Activated CD8-positive, alpha-beta memory T cell treated with anti-CD3 and anti-CD28 coated beads, Interleukin-2, amount 10 ng/mL, durations not matched to agents 7 days and 5 days (primary cell): ENCODE results near the gene TTYH3. TPM values are rescaled to one million over a fixed set of nuclear protein-coding genes. Genes with fewer than 3 reads are reported as not detected.

ENCODE experiments used
- ATAC-seq: fragments of 150-1000 bp; cut with Tn5 transposase; one replicate; pipeline ENCODE4 v1.10.0; 2021; ENCODE audit warnings: moderate library complexity
- CTCF ChIA-PET: fragments of 350-600 bp; sonication (Branson Sonifier 250); formaldehyde crosslinking; loops from one replicate; lab custom pipeline; 2021; ENCODE audit warnings: antibody characterized with exemption; lab: Charles Lee
- DNase-seq: peaks from one replicate; pipeline ENCODE4 v3.0.0-alpha.2; 2020
- H3K27ac Mint-ChIP-seq: one replicate; pipeline ENCODE4 v1.8.0; 2021; ENCODE audit warnings: mild to moderate bottlenecking, mixed read lengths
- H3K27me3 Mint-ChIP-seq: one replicate; pipeline ENCODE4 v1.8.0; 2021; ENCODE audit warnings: mixed read lengths
- H3K36me3 Mint-ChIP-seq: one replicate; pipeline ENCODE4 v1.8.0; 2021; ENCODE audit warnings: mild to moderate bottlenecking, mixed read lengths
- H3K4me1 Mint-ChIP-seq: one replicate; pipeline ENCODE4 v1.8.0; 2021; ENCODE audit warnings: mixed read lengths
- H3K4me3 Mint-ChIP-seq: one replicate; pipeline ENCODE4 v1.8.0; 2021; ENCODE audit warnings: mild to moderate bottlenecking, moderate library complexity, mixed read lengths
- H3K9me3 Mint-ChIP-seq: one replicate; pipeline ENCODE4 v1.8.0; 2022; ENCODE audit warnings: low read depth, mixed read lengths
- total RNA-seq, 2 experiments: library from RNA; stranded (reverse); gene quantifications; one replicate each; pipeline ENCODE4 v1.2.3, GENCODE V29; 2021

Gene TTYH3
- total RNA-seq, 2 experiments from 2014 or later, result 19.9 to 31.7 TPM

DNA sequence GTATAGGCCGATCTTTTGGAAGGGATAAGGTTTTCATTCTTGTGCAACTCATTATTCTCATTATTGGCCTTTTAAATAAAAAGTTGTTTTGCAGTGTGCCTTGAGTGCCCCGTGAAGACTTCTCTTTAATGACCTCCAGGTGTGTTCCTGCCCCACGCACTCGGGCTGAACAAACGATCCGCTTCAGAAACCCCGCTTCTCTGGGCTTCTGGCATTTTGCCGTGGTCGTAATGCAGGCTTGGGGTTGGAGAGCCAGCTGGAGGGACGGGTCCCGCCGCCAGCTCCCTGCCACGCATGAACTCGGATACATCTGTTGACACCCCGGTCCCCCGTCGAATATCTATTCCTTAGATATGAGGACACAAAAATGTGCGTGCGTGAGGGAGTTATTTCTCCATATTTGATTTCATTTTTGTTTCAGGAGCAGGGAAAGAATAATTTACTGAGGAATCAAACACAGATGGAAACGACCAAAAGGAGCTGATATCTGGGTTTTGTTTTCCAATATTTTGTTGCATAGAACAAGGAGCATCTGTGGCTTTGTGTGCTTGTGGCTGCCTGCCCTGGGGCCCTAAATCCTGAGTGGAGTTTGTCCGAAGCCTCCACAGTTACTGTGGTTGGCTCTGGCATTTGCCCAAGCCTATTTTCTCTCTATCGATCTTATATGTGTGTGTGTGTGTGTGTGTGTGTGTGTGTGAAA, 17.0 kb upstream of the TTYH3 start:
- H3K36me3 Mint-ChIP-seq, result no peaks in the 10 kb centered on the region
- peaks cover 8% of the 10 kb centered on the region for H3K27me3 Mint-ChIP-seq
- H3K4me1 Mint-ChIP-seq, result no peaks in the 10 kb centered on the region
- ATAC-seq (no peak), DNase-seq (no peak)
- no peak overlapping the region for H3K27ac Mint-ChIP-seq
- CTCF ChIA-PET, result interaction anchor here (0.8 kb wide), 1 partner anchor 19 kb away, joined by 3 read pairs; no protein-coding TSS in a partner anchor
- no peak overlapping the region for H3K4me3 Mint-ChIP-seq
- no peaks in the 10 kb centered on the region for H3K9me3 Mint-ChIP-seq

DNA sequence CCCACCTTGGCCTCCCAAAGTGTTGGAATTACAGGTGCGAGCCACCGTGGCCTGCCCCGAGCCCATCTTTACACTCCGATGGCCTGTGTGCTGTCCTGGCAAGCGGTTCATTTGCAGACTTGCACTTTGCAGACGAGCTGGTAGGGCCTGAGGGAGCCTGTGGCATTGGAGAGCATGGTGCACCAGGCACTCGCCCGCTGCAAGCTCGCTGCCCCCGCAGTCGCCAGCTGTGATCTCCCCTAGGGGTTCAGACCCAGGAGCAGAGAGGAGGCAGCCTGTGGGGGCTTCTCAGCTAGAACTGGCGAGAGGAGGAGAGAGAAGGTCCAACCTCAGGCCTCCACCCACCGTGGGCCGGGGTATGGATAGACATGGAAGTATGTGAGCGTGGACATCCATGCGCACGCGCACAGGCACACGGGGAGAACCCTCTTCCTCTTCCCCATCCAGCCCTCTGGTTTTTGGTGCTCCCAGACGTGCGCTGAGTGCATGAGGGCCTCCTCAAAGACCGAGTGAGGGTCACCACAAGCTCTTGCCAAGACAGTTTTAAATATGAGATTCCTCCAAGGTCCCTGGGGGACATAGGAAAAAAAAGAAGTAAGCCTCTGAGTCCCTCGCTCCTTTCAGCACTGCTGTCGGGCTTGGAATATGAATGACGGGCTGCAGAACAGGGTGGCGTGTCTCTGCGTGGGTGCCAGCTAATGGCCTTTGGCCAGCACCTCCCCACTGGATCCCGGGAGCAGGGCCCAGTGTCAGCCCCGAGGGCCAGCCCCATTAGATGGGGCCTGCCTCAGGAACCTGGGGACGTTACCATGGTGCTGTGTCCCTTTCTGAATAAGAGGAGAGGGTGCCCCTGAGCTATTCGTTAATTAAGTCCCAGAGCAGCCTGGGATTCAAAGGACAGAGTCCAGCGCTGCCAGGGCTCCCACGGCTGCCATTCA, 15.1 kb upstream of the TTYH3 start:
- Mint-ChIP-seq H3K9me3 (no peaks in the 10 kb centered on the region), H3K36me3 (no peaks in the 10 kb centered on the region), H3K27ac (no peak overlapping the region), H3K4me3 (no peak overlapping the region), H3K4me1 (no peaks in the 10 kb centered on the region), H3K27me3 (peaks cover 8% of the 10 kb centered on the region)
- DNase-seq (no peak), ATAC-seq (no peak)
- CTCF ChIA-PET, result interaction anchor here (0.6 kb wide), 1 partner anchor 84 kb away, joined by 3 read pairs; no protein-coding TSS in a partner anchor

DNA sequence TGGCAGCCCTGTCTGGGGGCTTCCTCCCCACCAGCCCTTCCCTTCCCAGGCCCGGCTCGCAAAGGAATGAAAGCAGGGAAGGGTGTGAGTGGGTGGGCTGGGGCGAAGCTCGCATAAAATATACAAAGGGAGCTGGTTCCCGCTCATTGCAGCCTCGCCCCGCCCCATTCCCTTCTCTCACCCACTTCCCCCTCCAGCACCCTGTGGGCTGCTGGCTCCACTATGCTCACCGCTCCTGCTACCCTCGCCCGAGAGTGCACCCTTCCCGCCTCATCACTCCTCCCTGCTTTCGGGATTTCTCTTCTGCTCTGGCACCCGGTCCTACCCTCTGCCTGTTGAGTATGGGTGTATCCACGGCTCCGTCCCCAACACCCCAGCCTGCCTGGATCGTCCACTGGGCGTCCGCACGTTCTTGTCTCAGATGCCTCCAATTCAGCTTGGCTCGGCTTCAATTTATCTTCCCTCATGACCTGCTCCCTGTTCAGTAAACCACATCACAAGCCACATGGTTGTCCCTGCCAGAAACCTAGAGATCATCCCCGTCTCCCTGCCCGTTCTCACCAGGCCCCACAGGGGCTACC, 14.4 kb upstream of the TTYH3 start:
- CTCF ChIA-PET, result no interaction called here
- DNase-seq (no peak), ATAC-seq (no peak)
- peaks cover 8% of the 10 kb centered on the region for H3K27me3 Mint-ChIP-seq
- H3K27ac Mint-ChIP-seq, result no peak overlapping the region
- H3K4me3 Mint-ChIP-seq, result no peak overlapping the region
- no peaks in the 10 kb centered on the region for H3K36me3 Mint-ChIP-seq
- no peaks in the 10 kb centered on the region for H3K4me1 Mint-ChIP-seq
- no peaks in the 10 kb centered on the region for H3K9me3 Mint-ChIP-seq

DNA sequence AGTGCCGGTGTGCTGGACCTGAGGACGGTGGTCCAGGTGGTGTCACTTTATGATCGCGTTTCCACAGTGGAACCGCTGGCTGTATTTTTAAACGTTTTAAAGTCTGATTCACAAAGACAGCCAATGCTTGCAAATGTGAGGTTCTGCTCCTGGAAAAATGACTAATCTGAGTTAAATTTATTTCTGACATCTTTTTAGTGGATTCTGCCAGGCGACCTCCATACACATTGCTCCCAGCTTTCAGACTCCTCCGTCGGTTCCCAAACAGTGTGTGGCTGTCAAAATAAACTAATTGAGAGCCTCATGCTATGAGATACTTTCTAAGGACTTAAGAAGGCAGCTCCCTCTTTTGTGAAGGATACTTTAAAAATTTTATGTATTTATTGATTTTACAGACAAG, 12.7 kb upstream of the TTYH3 start:
- H3K36me3 Mint-ChIP-seq, result no peaks in the 10 kb centered on the region
- H3K4me3 Mint-ChIP-seq, result no peak overlapping the region
- H3K27ac Mint-ChIP-seq, result no peak overlapping the region
- CTCF ChIA-PET, result interaction anchor here (1.4 kb wide), 1 partner anchor 10 kb away, joined by 3 read pairs; no protein-coding TSS in a partner anchor
- ATAC-seq (no peak), DNase-seq (no peak)
- no peaks in the 10 kb centered on the region for H3K9me3 Mint-ChIP-seq
- H3K27me3 Mint-ChIP-seq, result peaks cover 8% of the 10 kb centered on the region
- H3K4me1 Mint-ChIP-seq, result no peaks in the 10 kb centered on the region

DNA sequence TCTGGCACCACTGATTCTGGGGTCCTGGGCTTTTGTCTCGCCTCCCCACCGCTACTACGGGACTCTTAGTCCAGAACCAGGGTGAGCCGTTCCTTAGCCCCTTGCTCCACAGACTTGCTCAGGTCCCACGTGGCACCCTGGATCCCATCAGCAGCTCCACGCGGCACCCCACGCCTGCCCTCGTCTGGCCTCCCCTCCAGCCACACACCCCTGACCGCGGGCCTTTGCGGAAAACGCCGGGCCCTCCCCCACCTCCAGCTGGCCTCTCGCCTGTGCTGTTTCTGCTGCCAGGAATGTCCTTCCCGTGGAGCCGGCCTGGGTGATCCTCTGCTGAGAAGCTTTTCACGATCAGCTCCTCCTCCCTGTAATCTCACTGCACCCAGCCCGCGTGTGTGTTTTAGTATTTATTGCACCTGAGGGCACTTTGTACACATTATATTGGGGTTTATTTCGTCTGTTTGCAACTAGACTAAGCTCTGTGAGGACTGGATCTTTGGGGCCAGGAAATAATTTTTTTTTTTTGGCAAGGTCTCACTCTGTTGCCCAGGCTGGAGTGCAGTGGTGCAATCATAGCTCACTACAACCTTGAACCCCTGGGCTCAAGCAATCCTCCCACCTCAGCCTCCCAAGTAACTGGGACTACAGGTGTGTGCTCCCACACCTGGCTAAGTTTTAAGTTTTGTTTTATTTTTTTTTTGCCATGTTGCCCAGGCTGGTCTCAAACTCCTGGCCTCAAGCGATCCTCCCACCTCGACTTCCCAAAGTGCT, 10.5 kb upstream of the TTYH3 start:
- Mint-ChIP-seq H3K36me3 (no peaks in the 10 kb centered on the region), H3K4me3 (no peak overlapping the region), H3K27ac (no peak overlapping the region), H3K27me3 (peaks cover 10% of the 10 kb centered on the region), H3K4me1 (no peaks in the 10 kb centered on the region), H3K9me3 (no peaks in the 10 kb centered on the region)
- DNase-seq (no peak), ATAC-seq (no peak)
- CTCF ChIA-PET, result no interaction called here

DNA sequence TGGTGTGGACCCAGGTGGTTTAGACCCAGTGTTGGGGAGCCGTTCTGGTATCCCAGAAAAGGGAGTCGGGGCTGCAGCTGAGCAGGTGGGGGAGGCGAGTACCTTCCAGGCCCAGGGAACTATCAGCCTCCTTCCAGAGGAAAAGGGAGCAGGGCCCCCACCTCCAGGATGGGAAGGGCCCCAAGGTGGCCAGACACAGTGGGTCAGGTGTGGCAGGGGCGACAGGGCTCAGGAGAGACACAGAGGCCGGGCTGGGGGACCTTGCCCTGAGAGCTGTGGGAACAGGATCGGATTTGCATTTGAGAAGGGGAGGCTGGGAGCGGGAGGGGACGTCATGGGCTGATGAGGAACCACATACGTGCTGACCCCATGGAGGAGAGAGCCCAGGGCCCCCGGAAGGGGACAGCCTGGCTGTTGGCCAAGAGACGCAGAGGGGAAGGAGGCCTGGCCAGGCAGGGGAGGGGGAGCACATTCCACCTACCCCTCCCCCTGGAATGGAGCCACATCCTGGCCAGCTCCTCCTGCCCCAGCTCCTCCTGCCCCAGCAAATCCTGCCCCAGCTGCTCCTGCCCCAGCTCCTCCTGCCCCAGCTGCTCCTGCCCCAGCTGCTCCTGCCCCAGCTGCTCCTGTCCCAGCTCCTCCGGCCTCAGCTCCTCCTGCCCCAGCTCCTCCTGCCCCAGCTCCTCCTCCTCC, 9.7 kb upstream of the TTYH3 start:
- CTCF ChIA-PET, result no interaction called here
- Mint-ChIP-seq H3K27ac (no peak overlapping the region), H3K9me3 (no peaks in the 10 kb centered on the region), H3K27me3 (peaks cover 16% of the 10 kb centered on the region), H3K4me3 (no peak overlapping the region), H3K36me3 (no peaks in the 10 kb centered on the region), H3K4me1 (no peaks in the 10 kb centered on the region)
- DNase-seq (no peak), ATAC-seq (no peak)

DNA sequence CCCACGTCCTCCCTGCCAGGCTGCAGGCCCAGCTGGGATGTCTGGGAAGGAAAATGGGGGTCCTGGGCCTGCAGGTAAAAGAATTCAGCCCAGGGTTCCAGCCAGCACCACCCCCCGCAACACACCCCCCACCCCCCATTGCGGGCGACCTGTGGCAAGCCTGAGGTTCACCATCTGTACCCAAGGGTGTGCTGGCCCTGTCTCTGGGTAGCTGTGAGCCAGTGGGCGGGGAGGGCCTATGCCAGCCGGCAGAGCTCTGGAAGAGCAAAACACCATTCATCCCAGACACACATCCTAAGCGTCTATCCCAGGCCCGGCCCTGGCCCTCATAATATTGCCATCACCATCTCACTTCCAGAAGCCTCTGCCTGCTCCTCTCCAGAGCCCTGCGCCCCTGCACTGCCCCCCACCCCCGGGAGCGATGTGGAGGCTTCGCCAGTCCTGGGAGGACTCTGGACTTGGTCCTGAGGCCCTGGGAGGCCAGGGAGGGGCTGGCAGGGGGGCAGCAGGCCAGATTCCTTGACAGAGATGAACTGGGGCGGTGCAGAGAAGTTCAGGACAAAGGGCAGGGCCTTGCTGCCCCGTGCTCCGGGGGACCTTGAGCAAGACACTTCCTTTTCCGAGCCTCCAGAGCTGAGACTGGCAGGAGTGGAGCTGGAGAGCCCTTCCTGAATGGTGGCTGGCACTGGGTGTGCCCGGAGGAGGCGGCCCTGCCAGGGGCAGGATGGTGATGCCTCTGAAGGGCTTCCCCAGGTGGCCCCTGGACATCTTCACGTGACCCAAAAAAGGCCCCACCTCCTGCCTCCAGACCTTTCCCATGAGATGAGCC, 8.7 kb upstream of the TTYH3 start:
- H3K4me3 Mint-ChIP-seq, result no peak overlapping the region
- CTCF ChIA-PET, result no interaction called here
- peaks cover 9% of the 10 kb centered on the region for H3K27me3 Mint-ChIP-seq
- H3K4me1 Mint-ChIP-seq, result no peaks in the 10 kb centered on the region
- H3K9me3 Mint-ChIP-seq, result no peaks in the 10 kb centered on the region
- H3K27ac Mint-ChIP-seq, result no peak overlapping the region
- no peak for ATAC-seq
- DNase-seq, result no peak
- no peaks in the 10 kb centered on the region for H3K36me3 Mint-ChIP-seq

DNA sequence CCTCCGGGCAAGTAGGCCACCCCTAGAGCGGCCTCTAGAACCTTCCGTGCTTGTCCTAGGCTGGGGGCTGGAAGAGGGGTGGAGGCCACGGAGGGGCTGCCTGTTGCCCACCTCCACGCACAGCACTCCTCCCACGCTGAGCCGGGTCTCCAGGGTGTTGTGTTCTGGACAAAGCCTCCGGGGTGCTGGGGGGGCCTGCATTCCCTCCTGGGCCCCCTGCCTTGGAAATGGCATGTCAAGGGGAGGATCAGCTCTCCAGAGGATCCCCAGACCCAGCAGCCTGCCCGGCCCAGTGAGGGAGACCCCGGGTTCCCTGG, 8.1 kb upstream of the TTYH3 start:
- Mint-ChIP-seq H3K36me3 (no peaks in the 10 kb centered on the region), H3K27me3 (peaks cover 8% of the 10 kb centered on the region), H3K9me3 (no peaks in the 10 kb centered on the region), H3K4me1 (no peaks in the 10 kb centered on the region), H3K4me3 (no peak overlapping the region), H3K27ac (no peak overlapping the region)
- ATAC-seq (no peak), DNase-seq (no peak)
- CTCF ChIA-PET, result no interaction called here

DNA sequence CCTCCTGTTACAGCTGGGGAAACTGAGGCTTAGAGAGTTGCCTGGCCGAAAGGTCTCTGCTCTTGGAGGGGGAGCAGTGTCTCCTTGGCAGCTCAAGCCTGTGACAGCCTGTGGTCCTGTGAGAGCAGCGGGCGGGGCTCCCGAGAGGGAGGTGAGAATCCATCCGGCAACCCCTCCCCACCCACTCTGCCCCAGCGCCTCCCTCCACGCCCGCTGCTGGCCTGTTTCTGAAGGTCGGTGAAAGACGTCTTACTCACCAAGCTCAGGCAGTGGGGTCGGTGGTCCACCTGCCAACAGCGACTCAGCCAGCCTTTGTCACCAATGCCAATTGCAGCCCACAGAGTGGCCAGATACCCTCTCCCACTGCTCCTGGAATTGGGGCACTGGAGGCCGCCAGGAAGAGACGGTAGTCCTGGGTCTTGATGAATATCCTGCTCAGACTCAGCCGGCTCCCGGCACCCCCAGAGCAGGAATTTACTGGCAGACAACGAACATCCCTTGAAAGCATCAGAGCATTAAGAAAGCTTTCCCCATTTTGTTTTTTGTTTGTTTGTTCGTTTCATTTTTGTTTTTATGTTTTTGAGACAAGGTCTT, 7.4 kb upstream of the TTYH3 start:
- no peak for DNase-seq
- CTCF ChIA-PET, result no interaction called here
- no peak overlapping the region for H3K4me3 Mint-ChIP-seq

DNA sequence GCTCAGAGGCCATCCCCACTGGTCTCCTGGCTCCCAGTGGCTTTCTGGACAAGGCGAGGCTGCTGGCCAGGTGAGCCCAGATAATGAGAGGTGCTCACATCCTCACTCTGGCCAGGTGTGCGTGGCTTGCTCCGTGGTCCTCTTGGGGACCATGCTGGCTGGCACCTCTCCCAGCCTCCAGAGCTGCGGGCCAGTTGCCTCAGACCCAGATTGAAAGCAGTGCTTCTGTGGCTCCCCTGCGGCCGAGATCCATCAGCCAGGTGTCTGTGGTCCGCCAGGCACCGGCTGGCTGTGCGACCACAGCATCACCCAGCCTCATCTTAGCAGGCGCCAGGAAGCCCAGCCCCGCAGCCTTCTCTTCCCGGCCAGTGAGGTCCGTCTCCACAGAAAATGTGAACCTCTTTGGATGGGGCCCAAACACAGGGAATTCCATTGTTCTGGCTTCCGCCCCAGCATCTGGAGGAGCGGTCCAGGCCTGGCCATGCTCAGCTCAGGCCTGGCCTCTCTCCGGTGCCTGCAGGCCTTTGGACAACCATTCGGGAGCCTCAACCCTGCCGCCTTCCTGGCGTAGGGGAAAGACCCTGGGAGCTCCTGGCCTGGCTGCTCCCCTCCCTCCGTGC, 5.2 kb upstream of the TTYH3 start:
- Mint-ChIP-seq H3K4me1 (peaks cover 3% of the 10 kb centered on the region), H3K9me3 (no peaks in the 10 kb centered on the region), H3K27me3 (peaks cover 12% of the 10 kb centered on the region), H3K36me3 (no peaks in the 10 kb centered on the region), H3K27ac (no peak overlapping the region), H3K4me3 (no peak overlapping the region)
- ATAC-seq, result no peak
- CTCF ChIA-PET, result interaction anchor here (1.1 kb wide), 1 partner anchor 8 kb away, joined by 3 read pairs; no protein-coding TSS in a partner anchor
- DNase-seq, result no peak

More for the DNA sequence above, 7.4 kb upstream of the TTYH3 start:
- H3K4me1 Mint-ChIP-seq, result no peaks in the 10 kb centered on the region
- peaks cover 11% of the 10 kb centered on the region for H3K27me3 Mint-ChIP-seq
- H3K27ac Mint-ChIP-seq, result no peak overlapping the region
- no peaks in the 10 kb centered on the region for H3K36me3 Mint-ChIP-seq
- no peaks in the 10 kb centered on the region for H3K9me3 Mint-ChIP-seq
- ATAC-seq, result no peak

DNA sequence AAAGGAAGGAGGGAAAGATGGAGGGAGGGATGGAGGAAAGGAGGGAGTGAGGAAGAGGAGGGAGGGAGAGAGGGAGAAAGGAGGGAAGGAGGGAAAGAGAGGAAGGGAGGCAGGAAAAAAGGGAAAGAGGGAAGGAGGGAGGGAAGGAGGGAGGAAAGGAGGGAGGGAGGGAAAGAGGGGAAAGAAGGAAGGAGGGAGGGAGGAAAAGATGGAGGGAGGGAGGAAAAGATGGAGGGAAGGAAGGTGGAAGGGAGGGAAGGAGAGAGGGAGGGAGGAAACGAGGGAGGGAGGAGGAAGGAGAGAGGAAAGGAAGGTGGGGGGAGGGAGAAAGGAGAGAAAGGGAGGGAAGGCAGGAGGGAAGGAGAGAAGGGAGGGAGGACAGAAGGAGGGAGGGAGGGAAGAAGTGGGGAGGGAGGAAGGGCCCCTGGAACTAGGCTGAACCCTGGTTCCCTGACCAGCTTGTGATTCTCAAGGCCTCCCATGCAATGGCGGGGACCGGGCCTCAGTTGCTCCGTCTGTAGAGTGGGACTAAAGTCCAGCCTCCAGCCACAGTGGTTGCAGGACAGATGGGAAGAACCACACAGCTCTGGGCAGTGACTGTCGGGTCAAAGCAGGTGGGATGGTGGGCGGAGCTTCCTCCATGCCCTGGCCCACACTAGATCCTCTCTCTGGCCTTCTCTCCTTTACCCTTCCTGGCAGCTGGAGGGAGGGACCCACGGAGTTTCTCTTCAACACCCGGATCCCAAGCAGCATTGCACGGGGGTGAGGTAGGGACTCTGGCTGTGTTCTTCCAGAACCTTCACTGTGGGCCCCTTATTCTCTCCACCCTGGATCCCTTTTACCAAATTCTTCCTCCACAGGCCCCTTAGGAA, 4.3 kb upstream of the TTYH3 start:
- peaks cover 4% of the 10 kb centered on the region for H3K4me1 Mint-ChIP-seq
- no peaks in the 10 kb centered on the region for H3K36me3 Mint-ChIP-seq
- DNase-seq, result no peak
- no peaks in the 10 kb centered on the region for H3K9me3 Mint-ChIP-seq
- CTCF ChIA-PET, result no interaction called here
- ATAC-seq, result no peak
- H3K27me3 Mint-ChIP-seq, result peaks cover 12% of the 10 kb centered on the region
- no peak overlapping the region for H3K4me3 Mint-ChIP-seq
- H3K27ac Mint-ChIP-seq, result no peak overlapping the region
